GM19463 (cell line): ENCODE results near the gene CYBA.

ENCODE experiments used
- ATAC-seq: cut with Tn5 transposase; IDR thresholded peaks from one replicate; pipeline ENCODE4 v1.9.1; 2021; ENCODE audit warnings: mild to moderate bottlenecking, moderate library complexity; ENCODE audit not compliant: unreplicated experiment

The CYBA gene

DNA sequence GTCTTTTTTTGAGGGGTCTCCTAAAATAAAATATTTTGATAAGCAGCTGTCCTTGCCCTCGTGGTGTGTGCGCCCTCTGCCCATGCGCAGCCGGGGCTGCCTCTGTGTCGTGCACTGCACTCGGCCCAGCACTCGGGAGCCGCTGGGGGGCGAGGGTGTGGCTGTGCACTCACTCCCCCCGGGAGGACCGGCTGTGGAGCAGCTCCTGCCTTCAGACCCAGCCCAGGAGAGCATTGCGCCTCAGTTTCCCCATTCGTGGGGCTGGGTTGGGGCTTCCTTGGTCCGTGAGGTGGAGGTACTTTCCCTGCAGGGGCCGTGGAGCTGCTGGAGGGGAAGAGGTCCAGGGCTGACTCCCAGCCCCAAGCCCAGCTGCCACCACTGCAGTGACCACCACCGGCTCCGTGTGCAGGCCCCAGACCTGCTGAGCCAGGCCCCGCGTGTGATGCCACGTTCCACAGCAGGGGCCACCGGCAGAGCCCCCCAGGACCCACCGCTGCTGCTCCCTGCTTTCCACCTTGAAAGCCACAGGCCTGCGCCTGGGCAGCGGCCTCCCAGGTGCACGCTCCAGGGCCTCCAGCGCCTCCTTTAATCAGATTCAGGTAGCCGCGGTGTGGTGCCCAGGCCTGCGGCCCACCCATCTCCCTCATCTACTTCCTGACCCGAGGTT lies 18.8 kb downstream of the CYBA start:
- ATAC-seq = no peak

DNA sequence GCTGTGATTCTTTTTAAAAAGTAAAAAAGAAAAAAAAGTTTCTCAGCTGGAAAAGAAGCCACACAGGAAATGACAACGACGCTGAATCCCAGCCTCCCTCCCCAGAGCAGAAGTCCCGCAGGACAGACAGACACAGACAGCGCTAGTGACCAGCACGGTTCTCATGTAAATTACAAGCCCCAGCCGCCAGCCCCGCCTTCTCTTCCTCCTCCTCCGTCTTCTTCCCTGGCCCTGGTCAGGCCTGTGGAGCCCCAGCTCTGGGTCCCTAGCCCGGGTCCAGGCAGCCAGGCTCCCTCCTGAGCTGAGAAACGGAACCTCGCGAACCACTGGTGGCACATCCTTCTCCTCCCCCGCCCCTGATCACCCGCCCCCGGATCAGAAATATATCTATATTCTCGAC lies 19.5 kb downstream of the CYBA start:
- ATAC-seq = no peak

DNA sequence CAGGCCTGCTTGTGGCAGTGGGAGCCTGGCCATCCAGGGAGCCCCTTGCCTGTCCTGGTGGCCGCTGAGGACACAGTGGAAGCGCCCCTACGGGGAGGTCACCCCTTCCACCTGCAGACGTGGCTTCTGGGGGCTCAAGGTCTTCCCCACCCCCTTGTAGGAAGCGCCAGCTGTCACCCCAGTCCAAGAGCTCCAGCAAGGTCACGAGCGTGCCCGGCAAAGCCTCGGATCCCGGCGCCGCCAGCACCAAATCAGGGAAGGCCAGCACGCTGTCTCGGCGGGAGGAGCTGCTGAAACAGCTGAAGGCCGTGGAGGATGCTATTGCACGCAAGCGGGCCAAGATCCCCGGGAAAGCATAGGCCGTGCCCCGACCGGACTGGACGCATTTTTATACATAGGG lies 19.9 kb downstream of the CYBA start:
- no peak for ATAC-seq

- ATAC-seq = no peak
These were observed 20.4 kb downstream of the CYBA start for GRCh38 chr16:88630433-88630832.

- ATAC-seq = no peak
These were observed 21.0 kb downstream of the CYBA start for GRCh38 chr16:88629835-88630234.

GRCh38 chr16:88628512-88628974 lies 22.3 kb downstream of the CYBA start:
- ATAC-seq = no peak

DNA sequence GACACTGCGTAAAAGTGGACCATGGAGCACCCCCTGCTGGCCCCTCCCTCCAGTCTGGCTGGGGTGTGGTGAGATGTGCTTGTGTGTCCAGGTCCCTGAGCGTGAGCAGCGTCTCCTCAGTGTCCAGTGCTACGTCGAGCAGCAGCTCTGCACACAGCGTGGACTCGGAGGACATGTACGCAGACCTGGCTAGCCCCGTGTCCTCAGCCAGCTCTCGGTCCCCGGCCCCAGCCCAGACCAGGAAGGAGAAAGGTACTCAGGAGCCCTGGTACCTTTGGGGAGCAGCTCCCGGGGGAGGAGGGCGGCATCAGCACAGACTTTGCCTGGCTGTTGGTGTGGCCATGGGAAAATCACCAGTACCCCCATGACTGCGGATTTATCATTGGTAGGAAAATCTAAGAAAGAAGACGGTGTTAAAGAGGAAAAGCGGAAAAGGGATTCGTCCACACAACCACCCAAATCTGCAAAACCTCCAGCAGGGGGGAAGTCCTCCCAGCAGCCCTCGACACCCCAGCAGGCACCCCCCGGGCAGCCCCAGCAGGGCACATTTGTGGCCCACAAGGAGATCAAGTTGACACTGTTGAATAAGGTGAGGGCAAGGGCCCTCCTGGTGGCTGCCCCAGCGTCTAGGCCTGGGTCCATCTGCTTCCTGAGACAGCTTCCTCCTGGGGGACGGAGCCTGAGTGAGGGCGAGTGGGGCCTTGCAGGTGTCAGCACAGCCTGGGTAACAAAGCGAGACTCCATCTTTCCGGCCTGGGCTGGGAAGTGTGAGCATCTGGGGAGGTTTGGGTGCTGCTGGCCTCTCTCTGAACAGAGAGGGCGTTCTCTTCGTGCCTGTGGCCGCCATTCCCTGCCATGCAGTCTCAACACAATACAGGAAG lies 23.1 kb downstream of the CYBA start:
- ATAC-seq = no peak

- no peak for ATAC-seq
These were observed 24.2 kb downstream of the CYBA start for GRCh38 chr16:88626646-88627045.

DNA sequence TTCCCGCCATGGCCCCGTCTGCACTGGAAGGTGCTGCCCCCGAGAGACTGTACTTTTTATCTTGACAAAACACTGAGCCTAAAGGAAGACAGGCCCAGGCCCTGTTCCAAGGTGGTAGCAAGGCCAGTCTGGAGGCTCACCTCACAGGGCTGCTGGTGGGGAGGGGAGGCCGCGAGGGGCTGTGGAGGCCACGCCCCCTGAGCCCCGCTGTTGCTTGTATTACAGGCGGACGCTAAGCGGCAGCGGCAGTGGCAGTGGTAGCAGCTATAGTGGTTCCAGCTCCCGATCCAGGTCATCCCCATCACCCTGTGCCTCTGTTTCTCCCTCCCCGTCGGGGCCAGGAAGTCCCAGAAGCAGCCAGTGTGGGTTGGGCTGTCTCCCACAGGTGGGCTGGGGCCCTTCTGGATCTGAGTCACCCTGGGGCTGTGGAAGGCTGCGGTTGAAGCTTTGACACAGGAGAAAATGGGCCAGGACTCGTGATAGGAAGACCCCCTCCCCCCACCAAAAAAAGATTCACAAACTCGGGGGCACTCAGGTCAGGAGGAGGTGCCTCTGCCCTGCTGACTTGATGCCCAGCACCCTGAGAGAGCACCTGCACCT lies 25.8 kb downstream of the CYBA start:
- no peak for ATAC-seq

DNA sequence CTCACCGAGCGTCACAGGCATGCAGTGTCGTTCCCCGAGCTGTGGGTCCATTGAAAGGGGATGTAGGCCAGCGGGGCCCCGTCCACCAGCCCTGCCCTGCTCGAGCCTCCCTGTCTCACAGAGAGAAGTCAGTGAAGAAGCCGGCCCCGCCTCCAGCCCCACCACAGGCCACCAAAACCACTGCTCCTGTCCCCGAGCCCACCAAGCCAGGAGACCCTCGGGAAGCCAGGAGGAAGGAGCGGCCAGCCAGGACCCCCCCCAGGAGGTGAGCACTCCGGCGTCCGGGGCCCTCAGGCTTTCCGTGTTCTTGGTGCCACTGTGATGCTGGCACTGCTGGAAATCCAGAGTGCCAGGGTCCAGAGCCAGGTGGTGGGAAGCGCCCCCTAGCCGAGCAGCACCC lies 26.4 kb downstream of the CYBA start:
- ATAC-seq = no peak

- ATAC-seq = no peak
These were observed 27.0 kb downstream of the CYBA start for GRCh38 chr16:88623858-88624257.

DNA sequence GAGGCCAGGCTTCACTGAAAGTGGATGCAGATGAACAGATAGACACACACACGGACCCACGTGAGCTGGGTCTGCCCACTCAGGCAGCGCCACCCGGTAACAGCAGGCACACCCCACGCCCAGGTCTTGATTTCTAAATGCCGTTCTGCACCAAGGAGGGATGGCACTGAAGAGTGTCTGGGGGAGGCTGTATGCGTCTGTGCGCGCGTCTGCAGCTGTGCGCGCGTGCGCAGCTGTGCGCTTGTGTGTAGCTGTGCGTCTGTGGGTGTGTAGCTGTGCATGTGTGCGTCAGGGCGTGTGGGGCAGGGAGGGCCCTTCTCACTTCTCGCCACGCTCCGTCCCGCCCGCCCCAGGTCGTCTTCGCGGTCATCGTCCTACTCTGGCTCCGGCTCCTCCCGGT lies 28.0 kb downstream of the CYBA start:
- ATAC-seq = no peak

DNA sequence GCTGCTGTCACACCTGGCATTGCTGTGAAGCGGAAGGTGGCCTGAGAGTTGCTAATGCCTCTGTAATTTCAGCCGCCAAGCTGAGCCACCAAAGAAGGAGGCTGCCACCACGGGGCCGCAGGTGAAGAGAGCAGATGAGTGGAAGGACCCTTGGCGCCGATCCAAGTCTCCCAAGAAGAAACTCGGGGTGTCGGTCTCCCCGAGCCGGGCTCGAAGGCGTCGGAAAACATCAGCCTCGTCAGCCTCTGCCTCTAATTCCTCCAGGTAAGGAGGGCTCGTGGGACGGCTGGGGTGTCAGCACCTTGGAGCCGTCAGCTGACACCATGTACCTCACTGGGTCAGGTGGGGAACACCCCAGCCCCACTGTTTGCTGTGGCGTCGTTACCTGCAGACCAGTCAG lies 28.7 kb downstream of the CYBA start:
- ATAC-seq = no peak

DNA sequence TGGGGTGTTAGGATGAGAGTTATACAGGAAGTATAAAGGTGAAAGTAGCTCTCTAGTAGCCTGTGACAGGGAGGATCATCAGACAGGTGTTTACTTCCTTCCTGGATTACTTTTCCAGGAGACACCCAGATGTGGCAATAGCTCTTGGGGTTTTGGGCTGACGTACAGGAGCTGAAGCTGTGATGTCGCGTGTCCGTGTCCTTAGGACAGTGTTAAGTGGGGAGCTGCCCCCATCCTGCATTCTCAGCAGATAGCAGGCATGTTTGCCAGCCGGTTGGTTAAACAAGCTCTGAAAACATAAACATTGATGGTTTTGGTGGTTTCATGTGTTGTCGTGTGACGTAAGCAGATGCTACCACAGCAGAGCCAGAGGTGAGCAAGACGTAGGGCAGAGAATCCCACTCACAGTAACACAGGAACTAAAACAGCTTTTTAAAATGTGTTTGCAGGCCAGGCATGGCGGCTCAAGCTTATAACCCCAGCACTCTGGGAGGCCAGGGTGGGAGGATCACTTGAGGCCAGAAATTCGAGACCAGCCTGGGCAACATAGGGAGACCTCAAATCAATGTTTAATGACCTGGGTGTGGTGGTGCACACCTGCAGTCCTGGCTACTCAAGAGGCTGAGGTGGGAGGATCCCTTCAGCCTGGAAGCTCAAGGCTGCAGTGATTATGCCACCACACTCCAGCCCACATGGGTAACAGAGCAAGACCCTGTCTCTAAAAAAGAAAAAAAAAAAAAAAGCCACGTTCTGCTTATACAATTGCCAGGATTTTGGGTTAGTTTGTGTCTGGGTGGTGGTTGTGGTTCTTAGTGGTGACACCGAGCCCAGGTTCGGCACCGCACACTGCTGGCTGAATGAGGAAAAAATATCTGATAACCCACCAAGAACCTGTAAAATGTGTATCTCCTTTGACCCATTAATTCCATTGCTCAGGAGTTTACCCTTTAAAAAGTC lies 30.7 kb downstream of the CYBA start:
- ATAC-seq = no peak

DNA sequence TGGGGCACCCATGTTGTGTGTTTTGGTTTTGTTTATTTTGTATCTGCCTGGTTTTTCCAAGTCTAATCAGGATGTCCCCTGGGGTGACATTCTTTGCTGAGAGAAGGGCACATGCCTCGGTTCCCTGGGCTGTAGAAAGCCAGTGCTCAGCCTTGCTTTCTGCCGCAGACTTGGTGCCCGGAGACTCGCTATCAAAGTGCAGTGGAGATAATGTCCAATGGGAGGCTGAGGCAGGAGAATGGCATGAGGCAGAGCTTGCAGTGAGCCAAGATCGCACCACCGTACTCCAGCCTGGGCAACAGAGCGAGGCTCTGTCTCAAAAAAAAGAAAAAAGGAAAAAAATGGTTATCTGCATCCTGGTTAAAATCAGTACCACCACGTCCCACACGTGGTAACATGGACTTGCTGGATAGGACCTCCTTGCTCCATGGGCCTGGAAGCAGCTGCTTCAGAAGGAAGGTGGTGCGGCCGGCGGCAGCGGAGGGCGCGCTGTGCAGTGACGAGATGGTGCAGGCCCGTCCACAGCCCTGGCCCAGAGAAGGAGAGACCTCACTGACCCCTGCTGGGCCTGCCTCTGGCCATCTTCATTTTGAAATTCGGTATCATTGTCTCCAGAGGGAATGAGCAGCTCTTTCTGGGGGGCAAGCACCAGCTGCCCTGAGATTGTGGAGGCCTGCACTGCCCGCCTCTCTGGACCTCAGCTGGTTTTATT lies 31.7 kb downstream of the CYBA start:
- ATAC-seq = no peak

DNA sequence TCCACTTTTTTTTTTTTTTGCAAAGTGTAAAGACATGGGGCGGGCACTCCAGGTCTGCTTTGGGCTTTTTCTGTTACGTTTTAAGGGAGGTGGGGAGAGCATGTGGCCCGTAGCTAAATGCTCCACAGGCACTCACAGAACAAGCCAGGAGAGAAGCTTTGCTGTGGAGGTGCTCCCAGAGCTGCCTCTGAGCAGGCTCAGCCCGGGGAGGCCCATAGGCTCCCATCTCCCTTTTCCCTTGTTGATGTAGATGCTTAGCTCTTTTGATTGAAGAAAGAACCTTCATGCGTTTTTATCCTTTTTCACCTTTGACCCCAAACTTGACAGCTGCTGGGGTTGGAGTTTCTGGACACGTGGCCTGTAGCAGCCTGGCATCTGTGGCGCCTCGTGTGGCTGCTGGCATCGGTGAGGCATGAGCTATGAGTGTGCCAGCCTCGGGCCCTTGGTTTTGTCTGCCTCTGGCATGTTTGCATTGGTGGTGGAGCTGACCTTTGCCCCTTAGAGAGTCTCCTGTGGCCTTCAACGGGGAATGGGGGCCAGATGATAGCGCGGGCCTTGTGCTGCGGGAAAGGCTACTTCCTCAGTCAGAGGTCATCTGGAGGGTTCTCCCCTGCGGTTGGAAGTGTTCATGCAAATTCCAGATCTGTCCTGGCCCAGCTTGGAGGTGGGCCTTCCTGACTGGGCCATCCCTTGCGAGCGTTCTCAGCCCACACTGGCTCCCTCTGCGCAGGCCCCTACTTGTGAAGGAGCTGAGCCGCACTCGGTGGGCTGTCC lies 32.5 kb downstream of the CYBA start:
- ATAC-seq = no peak

DNA sequence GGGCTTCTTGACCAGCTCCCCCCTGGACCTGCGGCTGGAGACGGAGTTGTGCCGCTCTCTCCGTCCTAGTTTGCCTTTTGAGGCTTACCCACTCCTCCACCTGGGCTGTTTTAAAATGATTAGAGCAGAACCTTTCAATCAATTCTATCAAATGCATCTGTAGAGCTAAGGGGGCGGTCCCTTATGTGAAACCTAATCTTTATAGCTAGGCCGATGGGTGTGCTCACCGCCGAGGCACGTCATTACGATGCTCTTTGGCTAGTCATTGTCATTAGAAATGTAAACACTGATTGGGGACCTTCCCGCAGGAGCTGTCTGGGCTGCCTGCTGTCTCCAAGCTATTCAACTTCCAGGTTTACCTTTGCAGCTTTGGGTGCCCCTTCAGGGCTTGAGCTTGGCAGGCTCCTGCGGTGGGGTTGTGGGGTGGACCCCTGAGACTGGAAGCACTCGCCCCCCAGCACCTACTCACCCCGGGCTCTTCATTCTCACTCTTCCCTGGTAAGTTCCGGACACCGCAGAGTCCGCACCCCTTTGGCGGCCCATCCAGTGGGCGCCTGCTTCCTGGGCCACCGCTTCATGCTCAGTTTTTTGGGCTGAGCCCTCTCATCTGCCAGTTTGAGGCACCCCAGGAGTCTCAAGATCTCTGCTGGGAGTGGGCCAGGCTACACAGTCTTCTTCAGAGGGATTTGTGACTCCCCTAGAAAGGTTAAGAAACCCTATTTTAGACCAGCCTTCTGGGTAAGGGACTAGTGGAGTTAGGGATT lies 33.4 kb downstream of the CYBA start:
- ATAC-seq = no peak

DNA sequence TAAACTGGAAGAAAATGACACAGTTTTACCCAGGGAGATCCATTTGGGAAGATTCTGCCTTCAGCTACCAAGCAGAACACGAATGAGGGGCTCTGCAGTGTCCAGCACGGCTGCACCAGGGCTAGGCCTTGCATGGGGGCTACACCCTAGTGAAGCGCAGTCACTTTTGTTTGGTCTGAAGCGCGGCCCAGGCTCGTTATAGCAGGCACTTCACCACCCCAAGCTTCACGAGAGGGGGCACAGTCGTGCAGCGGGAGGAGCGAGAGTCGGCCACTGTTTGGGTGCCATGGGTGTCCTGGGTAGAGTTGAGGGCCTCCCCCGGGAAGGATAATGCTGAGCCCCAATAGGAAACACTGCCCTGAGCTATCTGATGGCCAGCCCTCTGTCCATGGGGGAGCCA lies 34.1 kb downstream of the CYBA start:
- no peak for ATAC-seq

DNA sequence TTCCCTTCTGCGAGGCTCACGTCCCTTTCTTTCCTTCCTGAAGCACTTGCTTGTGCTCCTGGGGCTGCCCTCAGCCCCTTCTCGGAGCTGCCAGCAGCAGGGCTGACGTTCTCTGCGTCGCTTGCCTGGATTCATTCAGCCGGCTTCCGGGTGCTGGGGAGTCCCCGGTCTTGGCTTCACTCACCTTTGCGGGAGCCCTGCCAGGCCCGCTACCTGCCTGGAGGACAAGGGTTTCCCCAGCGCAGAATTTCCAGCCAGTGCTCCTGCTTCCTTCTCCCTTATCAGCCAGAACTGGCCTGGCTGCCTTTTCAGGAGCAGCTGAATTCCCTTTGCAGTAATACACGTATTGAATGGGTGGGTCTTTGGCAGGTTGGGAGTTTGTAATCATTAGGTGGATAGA lies 34.5 kb downstream of the CYBA start:
- ATAC-seq = no peak
